Eye (tissue), 1 donor: Measurements from ENCODE around the gene WDFY2.

ENCODE experiments used
- DNase-seq: peaks from one replicate; pipeline ENCODE4 v3.0.0-alpha.2; 2015

WDFY2 gene

GRCh38 chr13:51773515-51773914, 189.3 kb downstream of the WDFY2 start:
- no peak for DNase-seq

DNA sequence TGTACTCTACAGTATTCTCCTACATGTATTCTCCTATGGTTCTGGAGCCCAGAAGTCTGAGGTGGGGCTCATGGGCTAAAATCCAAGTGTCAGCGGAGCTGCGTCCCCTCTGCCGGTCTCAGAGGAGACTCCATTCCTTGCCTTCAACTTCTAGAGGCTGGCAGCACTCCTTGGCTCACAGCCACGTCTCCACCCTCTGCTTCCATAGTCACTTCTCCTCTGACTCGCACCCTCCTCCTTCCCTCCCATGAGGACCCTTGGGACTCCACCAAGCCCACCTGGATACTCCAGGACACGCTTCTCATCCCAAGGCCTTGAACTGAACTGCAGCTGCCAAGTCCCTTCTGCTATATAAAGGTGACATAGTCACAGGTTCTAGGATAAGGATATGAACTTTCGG, 191.9 kb downstream of the WDFY2 start:
- DNase-seq: no peak

GRCh38 chr13:51777921-51778320, 193.7 kb downstream of the WDFY2 start:
- no peak for DNase-seq

DNA sequence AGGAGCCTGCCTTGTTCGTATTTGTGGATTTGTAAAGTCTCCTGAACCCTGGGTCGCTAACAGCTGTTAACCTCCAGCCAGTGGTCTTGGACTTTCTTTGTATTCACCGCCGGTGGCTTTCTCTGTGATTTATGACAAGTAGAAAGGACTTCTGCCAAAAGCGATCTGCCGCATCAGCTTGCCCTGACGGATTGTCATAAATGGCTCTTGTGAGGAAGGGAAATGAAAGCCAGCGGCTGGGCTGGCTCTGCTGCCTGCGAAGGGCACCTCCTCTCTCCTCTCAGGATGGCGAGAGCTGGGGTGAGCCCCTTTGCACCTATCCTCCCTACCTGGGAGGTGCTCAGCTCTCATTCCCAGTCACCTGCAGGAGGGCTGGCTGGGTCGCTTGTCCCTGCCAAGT, 194.1 kb downstream of the WDFY2 start:
- DNase-seq: no peak

- DNase-seq: no peak
These were observed 195.8 kb downstream of the WDFY2 start for GRCh38 chr13:51780099-51780498.

GRCh38 chr13:51781246-51782022, 197.2 kb downstream of the WDFY2 start:
- DNase-seq: no peak

DNA sequence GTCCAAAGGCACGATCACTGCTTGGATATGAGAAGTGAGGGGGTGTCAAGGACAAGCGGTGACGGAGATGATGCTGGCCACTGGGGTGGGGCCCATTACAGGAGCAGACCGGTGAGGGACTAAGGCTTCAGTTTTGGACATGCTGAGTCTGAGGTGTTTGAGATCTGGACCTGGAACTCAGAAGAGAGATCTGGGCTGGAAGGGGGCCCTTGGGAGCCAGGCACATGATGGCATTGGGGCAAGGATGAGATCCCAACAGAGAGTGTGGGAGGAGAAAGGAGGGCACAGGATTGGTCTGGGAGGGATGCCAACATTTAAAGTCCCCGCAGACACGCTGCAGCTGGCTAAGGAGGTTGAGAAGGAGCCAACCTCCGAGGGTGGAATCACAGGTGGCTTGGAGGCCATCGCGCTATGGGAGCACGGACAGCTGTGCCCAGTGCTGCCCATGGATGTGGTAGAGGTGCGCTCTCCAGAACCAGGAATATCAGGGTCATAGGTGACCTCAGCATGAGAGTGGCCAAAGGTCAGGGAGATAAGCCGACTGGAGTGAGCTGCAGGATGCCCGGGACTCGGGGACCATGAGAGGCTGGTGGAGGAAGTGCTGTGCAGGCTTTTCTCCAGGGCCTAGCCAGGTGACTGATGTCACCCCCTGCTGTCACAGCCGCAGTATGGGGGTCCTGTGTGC, 197.9 kb downstream of the WDFY2 start:
- DNase-seq: no peak

DNA sequence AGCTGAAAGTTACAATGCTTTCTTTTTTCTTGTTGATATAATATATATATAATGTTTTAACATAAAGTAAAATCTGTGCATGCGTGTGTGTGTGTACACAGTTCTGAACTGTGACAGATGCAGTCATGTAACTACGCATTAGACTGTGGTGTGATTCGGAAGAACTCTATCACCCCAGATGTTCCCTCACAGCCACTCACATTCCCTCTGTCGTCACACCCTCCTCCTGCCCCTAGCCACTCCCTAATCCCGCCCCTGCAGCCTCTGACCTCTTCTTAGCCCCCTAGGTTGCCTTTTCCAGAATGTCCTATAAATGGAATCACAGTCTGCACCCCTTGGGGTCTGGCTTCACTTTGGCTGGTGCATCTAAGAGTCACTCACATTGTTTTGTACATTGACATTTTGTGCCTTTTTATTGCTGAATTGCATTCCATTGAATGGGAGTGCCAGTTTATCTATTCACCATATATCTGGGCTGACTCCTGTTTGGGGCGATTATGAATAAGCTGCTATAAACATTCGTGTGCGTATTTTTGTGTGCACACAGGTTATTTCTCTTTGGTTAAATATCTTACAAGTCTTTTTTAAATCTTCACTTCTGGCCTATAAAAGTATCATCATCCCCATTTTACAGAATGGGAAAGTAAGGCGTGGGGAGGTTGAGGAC, 199.3 kb downstream of the WDFY2 start:
- DNase-seq: no peak

GRCh38 chr13:51784097-51784496, 199.8 kb downstream of the WDFY2 start:
- no peak for DNase-seq

- DNase-seq: peak; percentile 96
These were observed 201.6 kb downstream of the WDFY2 start for GRCh38 chr13:51785712-51786424.

DNA sequence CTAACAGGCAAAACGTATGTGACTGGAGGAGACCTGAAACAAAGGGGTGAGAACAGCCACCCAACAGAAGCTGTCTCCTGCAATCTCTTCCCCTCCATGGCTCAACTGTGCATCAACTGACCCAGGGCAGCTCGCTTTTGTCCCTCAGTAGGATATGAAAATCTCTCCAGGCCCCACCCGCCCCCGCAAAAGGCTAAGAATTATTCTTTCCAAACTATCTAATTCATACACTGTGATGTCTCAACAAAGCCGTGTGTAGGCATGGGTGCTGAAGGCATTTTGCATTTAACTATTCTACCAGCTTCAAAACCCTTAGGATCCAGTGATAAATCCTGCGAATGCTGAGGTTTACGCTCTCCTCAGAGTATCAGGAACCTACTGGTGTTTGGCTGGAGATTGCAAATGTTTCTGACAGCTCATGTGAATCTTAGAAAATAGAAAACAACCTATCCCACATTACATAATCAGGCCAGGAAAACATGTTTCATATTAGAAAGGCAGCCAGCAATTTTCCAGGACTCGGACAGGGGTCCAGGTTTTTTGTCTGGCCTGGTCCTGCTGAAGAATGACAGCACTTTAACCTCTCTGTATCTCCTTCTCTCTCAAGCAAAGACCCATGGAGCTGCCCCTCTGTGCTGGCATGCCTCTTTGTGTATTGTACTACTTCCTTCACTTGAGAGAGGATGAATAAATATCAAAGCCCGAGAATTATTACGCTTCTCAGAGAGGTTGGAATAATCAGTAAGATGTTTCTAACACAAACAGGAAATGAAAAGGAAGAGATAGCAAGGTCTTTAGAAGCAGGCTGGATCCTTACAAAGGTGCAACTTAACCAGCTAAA, 202.4 kb downstream of the WDFY2 start:
- DNase-seq: peak; percentile 64

DNA sequence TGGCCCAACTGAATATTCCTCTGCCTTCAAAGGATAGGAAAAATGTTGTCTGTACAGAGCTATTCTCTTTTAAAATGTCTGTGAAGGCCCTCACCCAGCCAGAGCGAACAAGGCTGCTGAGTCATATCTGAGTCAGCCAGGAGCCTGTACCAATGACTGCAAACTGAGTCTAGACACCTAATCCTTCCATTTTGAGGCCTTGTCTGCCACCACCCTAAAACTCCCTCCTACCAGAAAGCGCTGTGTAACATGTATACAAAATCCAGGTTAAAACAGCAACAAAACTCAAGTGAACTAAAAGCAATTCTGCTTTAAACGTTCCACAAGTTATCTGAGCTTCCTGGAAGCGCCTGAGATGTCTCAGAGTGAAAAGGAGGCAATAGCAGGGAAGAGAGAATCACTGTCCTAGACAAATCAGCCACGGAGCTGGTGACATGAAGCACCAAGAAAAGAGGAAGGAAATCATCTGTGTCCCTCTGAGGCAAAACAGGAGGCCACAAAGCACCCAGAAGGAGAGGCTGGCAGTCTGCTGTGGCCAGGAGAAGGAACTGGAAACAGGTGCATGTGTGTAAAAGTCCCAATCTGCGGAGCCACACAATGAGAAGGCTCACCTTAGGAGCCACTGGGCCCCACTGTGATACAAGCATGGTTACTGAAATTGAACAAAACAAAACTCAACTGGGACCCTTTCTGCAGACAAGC, 209.5 kb downstream of the WDFY2 start:
- DNase-seq: no peak

GRCh38 chr13:51794964-51795363, 210.7 kb downstream of the WDFY2 start:
- peak; percentile 67 for DNase-seq

DNA sequence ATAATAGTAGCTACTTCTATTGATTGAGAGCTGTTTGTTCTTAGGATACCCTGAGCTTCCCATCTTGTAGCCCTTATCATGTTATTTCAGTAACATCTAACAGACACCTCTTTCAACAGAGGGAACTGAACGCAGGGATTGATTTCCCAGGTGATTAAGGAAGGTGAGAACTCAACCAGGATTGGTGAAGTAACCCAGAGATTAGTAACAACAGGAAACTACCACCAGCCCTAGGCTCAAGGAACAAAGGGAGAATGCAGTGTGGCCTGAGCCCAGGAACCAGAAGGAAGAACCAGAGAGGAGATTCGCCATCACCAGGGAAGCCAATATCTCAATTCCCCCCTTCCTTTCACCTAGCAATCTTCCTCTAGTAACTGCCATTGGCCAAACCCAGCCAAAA, 211.2 kb downstream of the WDFY2 start:
- no peak for DNase-seq

GRCh38 chr13:51796546-51796945, 212.3 kb downstream of the WDFY2 start:
- no peak for DNase-seq

DNA sequence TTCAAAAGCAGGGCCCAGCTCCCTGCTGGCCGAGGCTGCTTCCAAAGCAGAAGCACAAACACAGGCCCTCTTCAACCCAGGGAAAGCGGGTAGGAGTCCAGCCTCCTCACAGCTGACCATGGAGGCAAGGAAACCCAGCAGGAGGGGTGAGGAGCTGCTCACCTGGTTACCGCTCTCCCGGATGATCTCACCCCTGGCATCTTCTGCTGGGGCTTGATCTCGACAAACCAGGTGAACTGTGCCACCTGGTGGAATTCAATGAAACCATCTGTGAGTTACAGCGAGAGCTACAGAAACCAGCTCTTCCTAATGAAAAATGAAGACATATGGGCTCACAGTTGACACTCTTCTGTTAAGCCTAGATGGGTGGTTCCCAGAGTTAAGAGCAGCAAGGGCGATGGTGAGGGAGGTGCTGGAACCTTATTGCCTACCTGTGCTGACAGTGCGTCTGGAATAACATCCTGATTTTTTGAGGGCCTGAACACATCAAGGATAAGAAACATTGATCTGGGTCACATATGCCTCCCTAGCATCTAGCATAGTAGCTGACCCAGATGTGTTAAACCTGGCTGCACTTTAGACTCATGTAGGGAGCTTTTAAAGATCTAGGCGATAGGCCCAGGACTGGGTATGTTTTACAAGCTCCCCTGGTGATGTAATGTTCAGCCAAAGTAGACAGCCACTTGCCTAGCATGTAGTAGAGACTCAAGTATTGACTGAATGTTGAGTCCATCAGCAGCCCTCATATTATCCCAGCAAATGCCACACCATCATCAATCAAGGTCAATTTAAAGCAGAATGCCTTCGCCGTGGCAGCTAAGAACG, 213.6 kb downstream of the WDFY2 start:
- DNase-seq: peak; percentile 81

- no peak for DNase-seq
These were observed 215.0 kb downstream of the WDFY2 start for GRCh38 chr13:51799261-51799660.

DNA sequence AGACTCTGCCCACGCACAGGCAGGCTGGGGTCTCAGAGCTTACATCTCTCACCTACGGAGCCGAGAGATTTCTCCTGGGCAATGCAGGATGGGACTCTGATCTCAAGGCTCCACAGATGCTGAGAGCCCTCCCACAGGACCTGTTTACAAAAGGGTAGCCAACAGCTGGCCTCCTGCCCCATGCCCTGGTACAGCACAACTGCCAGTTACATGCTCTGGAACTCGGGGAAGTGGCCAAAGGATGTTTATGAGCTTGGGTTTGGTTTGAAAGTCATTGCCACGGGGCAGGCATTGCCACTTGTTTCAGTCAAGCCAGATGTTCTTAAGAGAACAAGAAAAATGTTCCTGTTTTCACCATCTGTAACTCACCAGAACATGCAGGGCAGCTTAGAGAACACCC, 216.2 kb downstream of the WDFY2 start:
- no peak for DNase-seq

DNA sequence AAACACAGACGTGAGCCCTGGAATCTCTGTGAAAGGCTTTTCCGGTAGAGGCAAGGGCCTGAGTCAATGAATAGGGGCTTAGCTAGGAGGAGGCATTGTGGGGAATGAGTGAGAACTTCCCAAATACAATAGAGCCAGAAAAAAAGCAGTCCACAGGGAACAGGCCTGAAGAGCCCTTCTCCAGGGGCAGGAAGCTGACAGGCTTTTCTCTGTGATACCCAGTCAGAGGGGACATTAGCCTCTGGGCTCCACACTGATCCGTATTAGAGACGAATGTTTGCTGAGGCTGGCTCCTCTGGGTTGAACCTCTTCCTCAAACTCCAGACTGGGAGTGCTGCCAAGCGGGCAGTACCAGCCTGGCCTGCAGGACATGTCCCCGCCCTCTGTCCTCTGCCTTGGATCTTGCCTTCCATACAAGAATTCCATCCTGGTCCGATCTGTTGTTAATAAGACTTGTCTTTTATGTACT, 217.4 kb downstream of the WDFY2 start:
- DNase-seq: no peak

DNA sequence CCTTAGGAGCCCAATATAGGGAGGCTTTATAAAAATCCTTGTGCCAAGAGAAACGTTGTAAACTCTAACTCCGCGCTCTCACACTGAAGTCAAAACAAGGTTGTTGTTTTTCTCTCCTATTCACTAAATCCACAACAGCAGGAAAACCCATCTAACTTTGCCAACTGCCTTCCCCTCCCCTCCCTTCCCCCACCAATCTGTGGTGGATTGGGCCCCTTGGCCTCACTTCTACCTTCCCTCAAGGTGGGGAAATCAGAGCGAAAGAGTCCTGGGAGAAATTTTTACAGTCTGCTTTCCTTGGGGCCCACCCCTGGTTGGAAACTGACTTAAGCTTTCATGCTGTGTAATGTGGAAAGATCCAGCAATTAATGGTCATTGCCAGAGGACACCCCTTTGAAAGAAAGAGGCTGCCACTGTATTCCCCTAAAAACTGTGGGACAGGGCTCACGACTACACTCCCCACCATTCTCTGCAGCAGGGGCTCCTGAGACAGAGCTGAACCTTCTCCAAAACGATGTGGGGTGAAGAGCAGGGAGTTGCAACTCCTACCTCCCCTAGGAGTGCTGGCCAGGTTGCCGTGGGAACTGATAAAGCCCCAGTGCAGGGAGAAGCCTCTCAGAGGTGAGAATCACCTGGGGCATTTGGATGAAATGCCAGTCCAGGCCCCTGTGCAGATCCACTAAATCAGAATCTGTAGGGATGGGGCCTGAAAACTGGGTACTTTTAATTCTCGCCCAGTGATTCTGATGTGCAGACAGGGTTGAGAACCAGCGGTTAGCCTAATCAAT, 218.6 kb downstream of the WDFY2 start:
- DNase-seq: peak; percentile 41
